Mesodermal cell (in vitro differentiated cells): ENCODE data around the gene SIAE.

Experiments used
- H3K27ac ChIP-seq: 2 replicates; pipeline ENCODE4 v1.7.0; 2013; ENCODE audit warnings: mild to moderate bottlenecking, low read depth, low read length, moderate library complexity; ENCODE audit not compliant: severe bottlenecking
- H3K36me3 ChIP-seq: 2 replicates; pipeline ENCODE4 v1.7.1; 2013; ENCODE audit warnings: mild to moderate bottlenecking, low read length, moderate library complexity; ENCODE audit not compliant: control insufficient read depth, insufficient read depth
- H3K4me1 ChIP-seq: one replicate; pipeline ENCODE4 v1.7.1; 2013; ENCODE audit warnings: mild to moderate bottlenecking, low read length; ENCODE audit not compliant: insufficient read depth, control insufficient read depth, poor library complexity, severe bottlenecking
- H3K4me3 ChIP-seq: 2 replicates; pipeline ENCODE4 v1.7.0; 2013; ENCODE audit warnings: low read length, control low read depth, mild to moderate bottlenecking; ENCODE audit not compliant: insufficient read depth, poor library complexity, severe bottlenecking; ENCODE audit errors: extremely low read depth
- H3K9me3 ChIP-seq: 2 replicates; pipeline ENCODE4 v1.7.1; 2013; ENCODE audit warnings: mild to moderate bottlenecking, low read length, moderate library complexity; ENCODE audit not compliant: control insufficient read depth
- WGBS, 2 experiments: methylation state at CpG; one replicate each; pipeline ENCODE4 v1.1.5; 2013; ENCODE audit warnings: missing lambda C conversion rate in 2 of 2; ENCODE audit not compliant: insufficient coverage in 2 of 2; 5-methylcytosine and 5-hydroxymethylcytosine counted together

SIAE gene

DNA sequence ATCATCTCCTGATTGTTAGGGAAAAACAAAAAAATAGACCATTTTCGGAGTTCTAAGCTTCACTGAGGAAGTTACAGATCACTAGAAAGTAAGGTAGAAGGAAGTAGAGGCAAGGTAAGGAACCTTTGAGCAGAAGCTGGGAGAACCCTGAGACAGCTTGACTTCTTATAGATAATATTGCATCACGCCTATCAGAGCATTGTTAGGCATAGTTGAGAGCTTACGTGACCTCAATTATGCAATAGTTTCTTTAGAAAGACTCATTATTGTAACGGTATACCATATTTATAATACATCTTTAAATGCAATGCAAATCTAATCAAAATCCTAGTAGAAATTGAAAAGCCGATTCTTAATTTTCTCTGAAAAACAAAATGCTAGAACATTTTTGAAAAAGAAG is 46.0 kb downstream of the SIAE start:
- no CpG with 5 or more reads among the region's 5 CpGs for WGBS, 2 experiments
- Histone ChIP-seq H3K4me3 (no peak overlapping the region), H3K36me3 (peaks cover 67% of the 10 kb centered on the region), H3K27ac (no peak overlapping the region), H3K9me3 (no peaks in the 10 kb centered on the region), H3K4me1 (no peaks in the 10 kb centered on the region)

DNA sequence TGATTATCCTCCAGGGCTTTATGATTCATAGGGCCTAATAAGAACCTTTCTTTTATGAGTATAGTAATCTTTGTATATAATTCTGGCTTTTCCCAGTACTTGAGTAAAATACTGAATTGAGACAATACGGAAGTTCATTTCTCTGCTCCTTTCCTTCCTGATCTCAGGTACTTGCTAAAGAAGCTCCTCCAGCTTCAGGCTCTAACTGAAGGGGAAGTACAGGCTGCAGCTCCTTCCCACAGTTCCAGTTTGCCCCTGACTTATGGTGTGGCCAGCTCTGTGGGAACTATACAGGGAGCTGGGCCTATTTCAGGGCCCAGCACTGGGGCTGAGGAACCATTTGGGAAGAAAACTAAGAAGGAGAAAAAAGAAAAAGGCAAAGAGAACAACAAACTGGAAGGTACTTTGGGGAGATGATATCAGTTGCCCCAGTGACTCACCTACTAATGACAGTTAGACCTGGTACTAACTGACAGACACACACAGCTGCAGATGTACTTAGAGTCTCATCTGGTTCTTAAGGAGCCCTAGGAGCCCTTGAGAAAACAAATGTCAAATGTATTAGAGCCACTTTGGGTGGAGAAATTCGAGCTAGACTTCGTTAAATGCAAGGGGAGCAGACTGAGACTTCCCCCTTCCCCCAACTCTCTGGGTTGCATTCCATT is 47.9 kb downstream of the SIAE start:
- 86 to 100% methylated on average over 2 of the region's 3 CpGs for WGBS, 2 experiments
- Histone ChIP-seq H3K4me3 (no peak overlapping the region), H3K27ac (no peak overlapping the region), H3K36me3 (peaks cover 48% of the 10 kb centered on the region), H3K9me3 (no peaks in the 10 kb centered on the region), H3K4me1 (no peaks in the 10 kb centered on the region)

DNA sequence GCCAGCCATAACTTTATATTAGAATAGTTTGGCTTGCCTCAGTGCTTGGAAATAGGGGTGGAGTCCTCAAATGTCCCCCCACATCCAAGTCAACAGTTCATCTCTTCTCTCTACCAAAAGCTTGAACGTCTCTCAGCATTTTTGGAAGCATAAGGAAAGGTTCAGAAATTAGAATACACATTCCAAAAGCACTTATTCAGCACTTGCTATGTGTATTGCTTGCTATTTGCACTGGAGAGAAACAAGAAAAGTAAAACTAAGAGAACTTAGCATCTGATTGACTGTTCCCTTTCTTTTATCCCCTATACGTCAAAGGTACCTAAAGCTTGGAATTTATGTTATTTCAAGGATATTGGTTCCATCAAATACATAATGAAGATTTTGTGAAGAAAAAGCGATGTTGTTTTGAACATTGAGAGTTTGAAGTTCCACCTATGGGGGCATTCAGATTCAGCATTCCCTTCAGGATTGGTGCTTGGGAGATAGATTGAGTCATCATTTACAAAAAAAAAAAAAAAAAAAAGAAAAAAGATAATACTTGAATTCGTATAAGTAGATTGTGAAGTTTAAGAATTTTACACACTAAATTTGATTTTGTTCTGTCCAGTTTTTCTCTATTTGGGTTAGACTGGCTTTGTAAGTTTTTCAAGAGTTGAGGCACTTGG is 49.5 kb downstream of the SIAE start:
- no CpG with 5 or more reads among the region's 4 CpGs for WGBS, 2 experiments
- H3K27ac ChIP-seq, result no peak overlapping the region

DNA sequence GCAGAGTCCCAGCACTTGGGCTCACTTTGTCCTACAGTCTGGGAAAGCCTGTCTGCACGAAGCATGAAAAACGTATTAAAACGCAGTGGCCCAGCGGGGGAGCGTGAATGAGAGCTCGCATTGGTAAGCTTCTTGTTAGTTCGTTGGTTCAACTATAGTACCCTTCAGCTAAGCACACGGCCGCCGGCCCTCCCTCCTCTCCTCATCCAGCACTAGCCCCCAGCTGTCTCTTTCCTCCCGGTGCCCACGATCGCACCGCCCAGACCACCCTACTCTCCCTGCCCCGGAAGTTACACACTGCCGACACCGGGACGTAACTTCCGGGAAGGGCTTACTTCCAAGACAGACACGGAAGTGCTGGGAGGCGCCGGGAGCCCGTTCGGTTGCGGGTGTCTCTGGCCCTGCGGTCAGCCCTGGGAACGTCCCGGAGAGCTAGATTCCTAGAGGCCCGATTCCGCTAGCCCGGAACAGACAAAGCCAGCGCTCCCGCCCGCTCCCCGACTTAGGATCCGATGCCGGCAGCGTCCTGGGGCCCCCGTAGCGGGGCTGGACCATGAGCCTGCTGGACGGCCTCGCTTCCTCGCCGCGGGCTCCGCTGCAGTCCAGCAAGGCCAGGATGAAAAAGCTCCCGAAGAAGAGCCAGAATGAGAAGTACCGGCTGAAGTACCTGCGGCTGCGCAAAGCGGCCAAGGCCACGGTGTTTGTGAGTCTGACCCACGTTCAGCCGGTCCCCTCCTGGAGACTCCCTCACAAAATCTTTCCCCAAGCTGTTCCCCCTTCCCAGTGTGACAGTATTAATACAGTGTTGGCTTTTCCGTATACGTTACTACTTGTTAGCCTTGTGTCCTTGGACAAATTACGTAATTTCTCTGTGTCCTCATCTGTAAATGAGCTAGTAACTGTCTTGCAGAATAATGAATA is 50.7 kb downstream of the SIAE start, which contains the start of gene TBRG1:
TSS of gene TBRG1 (plus strand) at position 334 of the 921 bp plus-strand sequence. CDS start at position 554, 220 bp downstream.
- Histone ChIP-seq H3K9me3 (no peaks in the 10 kb centered on the region), H3K27ac (peak within 1 kb of the TSS; percentile 92), H3K4me3 (peak within 1 kb of the TSS; percentile 84), H3K4me1 (no peaks in the 10 kb centered on the region), H3K36me3 (peaks cover 29% of the 10 kb centered on the region)
- WGBS, 2 experiments, result 0 to 1% methylated on average over 38 to 45 of the region's 57 CpGs

More for the DNA sequence above, 49.5 kb downstream of the SIAE start:
- H3K4me3 ChIP-seq, result peak overlapping the region; percentile 84
- peaks cover 37% of the 10 kb centered on the region for H3K36me3 ChIP-seq
- H3K4me1 ChIP-seq, result no peaks in the 10 kb centered on the region
- H3K9me3 ChIP-seq, result no peaks in the 10 kb centered on the region

DNA sequence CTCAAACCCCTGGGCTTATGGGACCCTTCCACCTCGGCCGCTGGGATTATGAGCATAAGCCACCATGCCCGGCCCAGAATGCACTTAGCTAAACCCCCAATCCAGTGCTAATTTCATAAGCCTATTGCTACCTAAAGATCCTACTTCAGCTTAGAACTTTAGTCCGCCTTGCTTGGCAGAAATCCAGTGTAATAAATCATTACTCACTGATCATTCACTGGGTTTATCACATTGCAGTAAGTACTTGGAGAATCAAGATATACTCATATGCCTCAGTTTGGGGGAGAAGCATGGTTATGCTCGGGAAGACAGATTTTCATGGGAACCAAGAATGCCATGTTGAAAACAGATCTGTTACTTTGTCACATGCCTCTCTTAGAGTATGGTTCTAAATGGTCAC is 54.7 kb downstream of the SIAE start:
- H3K27ac ChIP-seq, result no peak overlapping the region

DNA sequence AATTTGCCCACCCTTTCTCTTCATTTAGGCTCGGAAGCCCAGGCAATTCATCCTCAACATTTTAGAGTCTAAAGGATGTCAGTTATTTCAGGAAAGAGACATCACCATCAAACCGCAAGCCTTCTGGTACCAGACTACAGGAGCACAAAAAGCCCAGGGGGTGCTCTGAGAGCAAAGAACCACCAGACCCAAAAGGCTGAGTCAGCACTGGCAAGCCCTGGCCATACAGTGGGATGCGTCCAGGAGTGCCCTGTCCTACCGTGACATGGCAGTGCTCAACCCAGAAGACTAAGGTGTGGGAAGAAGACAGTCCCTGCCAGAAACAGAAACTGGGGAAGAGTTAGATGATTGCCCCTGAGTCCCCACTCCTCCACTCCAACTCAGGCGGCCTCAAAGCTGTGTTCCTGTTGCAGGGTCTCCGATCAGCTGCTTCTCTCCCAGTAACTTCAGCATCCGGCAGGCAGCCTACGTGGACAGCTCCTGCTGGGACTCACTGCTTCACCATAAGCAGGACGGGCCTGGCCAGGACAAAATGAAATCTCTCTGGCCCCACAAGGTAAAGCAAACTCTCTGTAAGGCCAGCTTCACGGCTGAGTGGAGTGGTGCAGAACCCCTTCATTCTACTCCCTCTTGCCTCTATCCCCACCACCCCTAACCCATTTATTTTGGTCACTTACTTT is 60.8 kb downstream of the SIAE start:
- no peak overlapping the region for H3K4me3 ChIP-seq
- 75 to 86% methylated on average over 9 of the region's 10 CpGs for WGBS, 2 experiments
- no peaks in the 10 kb centered on the region for H3K36me3 ChIP-seq
- no peaks in the 10 kb centered on the region for H3K4me1 ChIP-seq
- no peaks in the 10 kb centered on the region for H3K9me3 ChIP-seq
- no peak overlapping the region for H3K27ac ChIP-seq

More for the DNA sequence above, 54.7 kb downstream of the SIAE start:
- H3K4me1 ChIP-seq, result no peaks in the 10 kb centered on the region
- H3K4me3 ChIP-seq, result no peak overlapping the region
- whole genome bisulfite sequencing, 2 experiments, result 88 to 91% methylated on average over 4 to 5 of the region's 5 CpGs
- no peaks in the 10 kb centered on the region for H3K9me3 ChIP-seq
- no peaks in the 10 kb centered on the region for H3K36me3 ChIP-seq

DNA sequence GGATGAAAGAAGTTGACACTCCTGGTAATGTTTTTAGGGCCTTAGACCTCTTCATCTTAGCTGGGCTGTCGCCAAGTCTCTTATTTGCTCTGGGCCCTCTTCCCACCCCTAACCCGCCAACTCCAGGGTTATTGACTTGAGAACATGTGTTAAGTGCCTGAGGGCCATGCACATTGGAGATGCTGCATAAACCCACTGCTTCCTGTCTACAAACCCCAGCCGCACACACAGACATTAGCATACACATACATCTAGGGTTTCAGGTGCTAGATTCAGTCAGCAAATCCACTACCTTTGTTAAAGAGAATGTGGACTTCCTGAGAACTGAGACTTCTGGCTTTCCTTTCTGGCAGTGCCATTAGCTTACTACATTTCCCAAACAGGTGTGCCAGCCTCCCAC is 61.5 kb downstream of the SIAE start:
- H3K9me3 ChIP-seq, result no peaks in the 10 kb centered on the region
- no peak overlapping the region for H3K27ac ChIP-seq
- 91 to 100% methylated on average over 1 of the region's 3 CpGs for WGBS, 2 experiments
- H3K4me1 ChIP-seq, result no peaks in the 10 kb centered on the region
- H3K36me3 ChIP-seq, result no peaks in the 10 kb centered on the region
- no peak overlapping the region for H3K4me3 ChIP-seq

DNA sequence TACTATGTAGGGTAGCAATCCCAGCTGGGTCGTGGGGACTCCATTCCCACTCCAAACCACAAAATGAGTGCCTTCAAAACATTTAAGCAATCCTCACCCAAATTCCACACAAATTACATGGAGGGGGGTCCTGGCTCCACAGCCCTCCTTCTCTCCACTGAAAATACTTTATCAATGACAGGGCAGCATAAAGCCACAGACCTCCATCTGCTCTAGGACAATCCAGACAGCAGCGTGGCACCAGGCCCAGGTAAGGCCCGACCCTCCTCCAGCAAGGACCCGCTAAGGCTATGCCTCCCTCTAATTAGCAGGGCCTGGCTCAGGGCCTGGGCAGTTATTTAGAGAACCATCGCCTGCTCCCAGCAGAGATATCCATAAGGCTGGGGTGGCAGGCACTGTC is 62.5 kb downstream of the SIAE start, which contains the start of gene PANX3:
TSS of gene PANX3 (plus strand) at position 365 of the 400 bp plus-strand sequence. CDS start 129 bp downstream, outside the sequence.
- 94 to 95% methylated on average over 5 of the region's 5 CpGs for WGBS, 2 experiments
- H3K9me3 ChIP-seq, result no peaks in the 10 kb centered on the region
- H3K4me3 ChIP-seq, result no peak within 1 kb of the TSS
- H3K27ac ChIP-seq, result no peak within 1 kb of the TSS
- no peaks in the 10 kb centered on the region for H3K4me1 ChIP-seq
- H3K36me3 ChIP-seq, result no peaks in the 10 kb centered on the region

DNA sequence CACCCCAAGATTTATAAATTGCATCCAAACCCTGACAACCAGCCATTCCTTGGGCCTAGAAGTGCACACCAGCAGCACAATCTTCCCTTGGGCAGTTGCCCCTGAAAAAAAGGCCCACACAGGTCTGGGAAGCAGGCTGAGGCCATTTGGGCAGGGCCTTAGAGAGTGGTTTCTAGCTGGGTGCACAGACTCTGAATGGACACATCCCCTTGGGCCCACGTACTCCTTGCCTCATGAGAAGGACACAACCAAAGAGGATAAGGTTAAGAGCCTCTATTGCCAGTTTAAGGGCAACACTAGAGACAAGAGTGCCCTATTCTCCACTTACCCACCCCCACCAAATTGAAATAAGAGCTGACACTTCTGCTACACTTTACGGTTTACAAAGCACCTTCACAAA is 63.2 kb downstream of the SIAE start:
- WGBS, 2 experiments, result 86 to 100% methylated on average over 1 to 2 of the region's 2 CpGs
- Histone ChIP-seq H3K27ac (no peak overlapping the region), H3K36me3 (no peaks in the 10 kb centered on the region), H3K4me1 (no peaks in the 10 kb centered on the region), H3K4me3 (no peak overlapping the region), H3K9me3 (no peaks in the 10 kb centered on the region)

DNA sequence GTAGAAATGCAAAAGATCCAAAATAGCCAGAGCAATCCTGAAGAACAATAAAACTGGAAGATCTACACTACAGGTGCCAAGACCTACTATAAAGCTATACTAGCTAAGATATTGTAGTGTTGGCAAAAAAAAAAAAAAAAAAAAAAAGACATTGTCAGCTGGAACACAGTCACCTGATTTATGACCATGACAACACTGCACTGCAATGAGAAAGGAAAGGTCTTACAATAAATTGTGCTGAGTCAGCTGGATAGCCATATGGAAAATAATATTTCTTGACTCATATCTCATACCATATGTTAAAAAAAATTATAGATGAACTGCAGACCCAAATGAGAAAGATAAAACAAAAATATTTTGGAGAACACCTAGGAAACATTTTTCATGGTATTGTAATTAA is 65.4 kb downstream of the SIAE start:
- no peak overlapping the region for H3K4me3 ChIP-seq
- H3K27ac ChIP-seq, result no peak overlapping the region
- H3K4me1 ChIP-seq, result no peaks in the 10 kb centered on the region
- no peaks in the 10 kb centered on the region for H3K36me3 ChIP-seq
- no peaks in the 10 kb centered on the region for H3K9me3 ChIP-seq
